ENCODE results near the gene SLC44A3.

DNA sequence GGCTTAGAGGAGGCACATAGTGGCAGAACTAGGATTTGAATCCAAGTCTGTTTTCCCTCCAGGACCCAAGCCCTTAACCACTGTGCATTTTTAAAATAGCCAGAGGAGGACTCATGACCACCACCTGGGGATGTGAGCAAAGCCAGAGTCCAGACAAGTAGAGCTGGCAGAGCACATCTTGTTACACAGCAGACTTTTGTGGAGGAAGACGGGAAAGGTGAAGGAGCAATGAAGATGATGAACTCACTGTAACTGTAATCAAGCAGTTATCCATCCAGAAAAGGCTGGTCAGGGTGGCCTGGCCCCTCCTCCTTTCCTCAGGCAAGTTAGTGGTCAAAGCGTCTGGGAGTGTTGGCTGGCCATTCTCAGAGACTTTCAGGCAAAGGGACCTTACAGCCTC lies 50.9 kb downstream of the SLC44A3 start:
- TF ChIP-seq, protein P1, sequence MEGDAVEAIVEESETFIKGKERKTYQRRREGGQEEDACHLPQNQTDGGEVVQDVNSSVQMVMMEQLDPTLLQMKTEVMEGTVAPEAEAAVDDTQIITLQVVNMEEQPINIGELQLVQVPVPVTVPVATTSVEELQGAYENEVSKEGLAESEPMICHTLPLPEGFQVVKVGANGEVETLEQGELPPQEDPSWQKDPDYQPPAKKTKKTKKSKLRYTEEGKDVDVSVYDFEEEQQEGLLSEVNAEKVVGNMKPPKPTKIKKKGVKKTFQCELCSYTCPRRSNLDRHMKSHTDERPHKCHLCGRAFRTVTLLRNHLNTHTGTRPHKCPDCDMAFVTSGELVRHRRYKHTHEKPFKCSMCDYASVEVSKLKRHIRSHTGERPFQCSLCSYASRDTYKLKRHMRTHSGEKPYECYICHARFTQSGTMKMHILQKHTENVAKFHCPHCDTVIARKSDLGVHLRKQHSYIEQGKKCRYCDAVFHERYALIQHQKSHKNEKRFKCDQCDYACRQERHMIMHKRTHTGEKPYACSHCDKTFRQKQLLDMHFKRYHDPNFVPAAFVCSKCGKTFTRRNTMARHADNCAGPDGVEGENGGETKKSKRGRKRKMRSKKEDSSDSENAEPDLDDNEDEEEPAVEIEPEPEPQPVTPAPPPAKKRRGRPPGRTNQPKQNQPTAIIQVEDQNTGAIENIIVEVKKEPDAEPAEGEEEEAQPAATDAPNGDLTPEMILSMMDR (IDR thresholded peaks at IDR 0.05) = no peak
- TF ChIP-seq POLR2AphosphoS5 (IDR thresholded peaks at IDR 0.05) (no peak), EP300 (IDR thresholded peaks at IDR 0.05) (no peak)

Measured in stomach (tissue), 4 donors.